Gastroesophageal sphincter (tissue), 4 donors: Measurements from ENCODE around the gene NNAT. TPM values are rescaled to one million over a fixed set of nuclear protein-coding genes. Genes with fewer than 3 reads are reported as not detected.
"Not testable (repeated sequence)": the region's sequence is repeated elsewhere in the genome, so short reads cannot be mapped to it uniquely, and the experiment has no call there.

Experiments
- ATAC-seq: fragments of 150-250 bp; one replicate; pipeline ENCODE4 v1.9.1; 2016; ENCODE audit warnings: mild to moderate bottlenecking, moderate library complexity
- H3K27ac ChIP-seq, 4 donors: fragments of 200-600 bp; sonication (generic) in 3 of 4; 1 replicate in 3 of 4; 2 replicates in 1 of 4; pipeline ENCODE4 v1.5.1; 2016 to 2019
- H3K27me3 ChIP-seq: fragments of 200-600 bp; sonication (generic); one replicate; pipeline ENCODE4 v1.5.1; 2019
- H3K36me3 ChIP-seq, 2 donors: fragments of 200-600 bp; sonication (generic); one replicate each; pipeline ENCODE4 v1.5.1; 2019; ENCODE audit warnings: control low read depth in 1 of 2
- H3K4me1 ChIP-seq, 3 donors: fragments of 200-600 bp; sonication (generic); 1 replicate in 2 of 3; 2 replicates in 1 of 3; pipeline ENCODE4 v1.5.1; 2016 to 2019; ENCODE audit warnings: control low read depth in 2 of 3
- H3K4me3 ChIP-seq, 2 donors: fragments of 200-600 bp; sonication (generic); one replicate each; pipeline ENCODE4 v1.5.1; 2019; ENCODE audit warnings: mild to moderate bottlenecking in 1 of 2, moderate library complexity in 1 of 2
- H3K9me3 ChIP-seq, 3 donors: fragments of 200-600 bp; sonication (generic); one replicate each; pipeline ENCODE4 v1.5.1; 2017 to 2019; ENCODE audit warnings: control low read depth in 2 of 3
- EP300 ChIP-seq: sonication (generic); formaldehyde crosslinking; IDR thresholded peaks from one replicate; pipeline ENCODE4 v1.6.1; 2017; ENCODE audit warnings: antibody characterized with exemption, mild to moderate bottlenecking
- POLR2A ChIP-seq, 2 donors: fragments of 450-650 bp; IDR thresholded peaks; one replicate each; pipeline ENCODE4 v1.6.1; 2017; ENCODE audit warnings: antibody characterized with exemption in 2 of 2, mild to moderate bottlenecking in 2 of 2, moderate library complexity in 1 of 2
- POLR2AphosphoS5 ChIP-seq: sonication (generic); formaldehyde crosslinking; IDR thresholded peaks from one replicate; pipeline ENCODE4 v1.6.1; 2017; ENCODE audit warnings: antibody characterized with exemption
- WGBS, 2 donors: methylation state at CpG; one replicate each; pipeline ENCODE4 v1.1.5; 2018; ENCODE audit warnings: low coverage in 1 of 2; 5-methylcytosine and 5-hydroxymethylcytosine counted together
- total RNA-seq, 4 donors: library from RNA; depleted of rRNA; stranded (reverse); fragments of >200 nt; gene quantifications; one replicate each; pipeline ENCODE4 v1.1.0, GENCODE V29; 2016
- TF ChIP-seq, protein P1 (sequence below), 4 experiments: fragments of 200-600 bp in 2 of 4; fragments of 450-650 bp in 2 of 4; sonication (generic) in 1 of 4; IDR thresholded peaks; one replicate each; pipeline ENCODE4 v1.5.1; 2017 to 2019; ENCODE audit warnings: antibody characterized with exemption in 4 of 4, mild to moderate bottlenecking in 2 of 4, moderate library complexity in 2 of 4

NNAT gene
- total RNA-seq, 4 donors from 2014 or later: 3.3 to 8.8 (median 7.7) TPM

GRCh38 chr20:37539424-37539823 lies 18.4 kb downstream of the NNAT start:
- WGBS, 2 donors: 73 to 84% methylated on average over 3 to 4 of the region's 4 CpGs
- H3K9me3 ChIP-seq: no peaks in the 10 kb centered on the region
- TF ChIP-seq POLR2A (IDR thresholded peaks at IDR 0.05) (no peak), EP300 (no peak), POLR2AphosphoS5 (no peak)
- TF ChIP-seq, protein P1, sequence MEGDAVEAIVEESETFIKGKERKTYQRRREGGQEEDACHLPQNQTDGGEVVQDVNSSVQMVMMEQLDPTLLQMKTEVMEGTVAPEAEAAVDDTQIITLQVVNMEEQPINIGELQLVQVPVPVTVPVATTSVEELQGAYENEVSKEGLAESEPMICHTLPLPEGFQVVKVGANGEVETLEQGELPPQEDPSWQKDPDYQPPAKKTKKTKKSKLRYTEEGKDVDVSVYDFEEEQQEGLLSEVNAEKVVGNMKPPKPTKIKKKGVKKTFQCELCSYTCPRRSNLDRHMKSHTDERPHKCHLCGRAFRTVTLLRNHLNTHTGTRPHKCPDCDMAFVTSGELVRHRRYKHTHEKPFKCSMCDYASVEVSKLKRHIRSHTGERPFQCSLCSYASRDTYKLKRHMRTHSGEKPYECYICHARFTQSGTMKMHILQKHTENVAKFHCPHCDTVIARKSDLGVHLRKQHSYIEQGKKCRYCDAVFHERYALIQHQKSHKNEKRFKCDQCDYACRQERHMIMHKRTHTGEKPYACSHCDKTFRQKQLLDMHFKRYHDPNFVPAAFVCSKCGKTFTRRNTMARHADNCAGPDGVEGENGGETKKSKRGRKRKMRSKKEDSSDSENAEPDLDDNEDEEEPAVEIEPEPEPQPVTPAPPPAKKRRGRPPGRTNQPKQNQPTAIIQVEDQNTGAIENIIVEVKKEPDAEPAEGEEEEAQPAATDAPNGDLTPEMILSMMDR (IDR thresholded peaks at IDR 0.05): no peak

DNA sequence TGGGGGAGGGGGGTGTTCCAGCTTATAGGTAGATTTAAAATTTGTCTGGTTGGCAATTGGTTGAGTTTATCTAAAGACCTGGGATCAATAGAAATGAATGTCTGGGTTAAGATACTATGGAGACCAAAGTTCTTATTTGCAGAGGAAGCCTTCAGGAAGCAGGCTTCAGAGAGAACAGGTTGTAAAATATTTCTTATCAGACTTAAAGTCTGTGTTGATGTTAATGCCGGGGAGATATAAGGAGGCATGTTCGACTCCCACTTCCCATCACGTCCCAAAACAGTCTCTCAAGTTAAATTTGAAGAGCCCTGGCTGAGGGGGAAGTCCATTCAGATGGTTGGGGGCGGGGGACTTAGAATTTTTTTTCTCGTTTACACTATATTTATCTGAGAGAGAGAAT lies 19.0 kb downstream of the NNAT start:
- no peak for ATAC-seq
- H3K4me3 ChIP-seq: no peak overlapping the region
- WGBS, 2 donors: 22 to 49% methylated on average over 3 to 5 of the region's 5 CpGs
- no peaks in the 10 kb centered on the region for H3K9me3 ChIP-seq
- H3K36me3 ChIP-seq: no peaks in the 10 kb centered on the region
- no peaks in the 10 kb centered on the region for H3K27me3 ChIP-seq
- TF ChIP-seq EP300 (no peak), POLR2AphosphoS5 (no peak), POLR2A (IDR thresholded peaks at IDR 0.05) (no peak)
- TF ChIP-seq, protein P1 (IDR thresholded peaks at IDR 0.05): no peak
- H3K4me1 ChIP-seq: no peaks in the 10 kb centered on the region
- H3K27ac ChIP-seq: no peak overlapping the region

More at GRCh38 chr20:37539424-37539823, 18.4 kb downstream of the NNAT start:
- Histone ChIP-seq H3K4me1 (peaks cover 0 to 4% (median 0%) of the 10 kb centered on the region in 3 donors), H3K4me3 (no peak overlapping the region), H3K27ac (no peak overlapping the region), H3K36me3 (no peaks in the 10 kb centered on the region), H3K27me3 (no peaks in the 10 kb centered on the region)
- no peak for ATAC-seq

- WGBS, 2 donors: 75 to 85% methylated on average over 1 of the region's 1 CpG
- not testable (repeated sequence) for H3K4me3 ChIP-seq, H3K9me3 ChIP-seq, H3K4me1 ChIP-seq, H3K27ac ChIP-seq, H3K27me3 ChIP-seq, H3K36me3 ChIP-seq, ATAC-seq
Measured at GRCh38 chr20:37540838-37541237, 19.8 kb downstream of the NNAT start.

- no peak for TF ChIP-seq POLR2AphosphoS5
- TF ChIP-seq, protein P1 (IDR thresholded peaks at IDR 0.05): no peak
- TF ChIP-seq EP300: no peak
- TF ChIP-seq POLR2A (IDR thresholded peaks at IDR 0.05): no peak
- no peaks in the 10 kb centered on the region for H3K4me1 ChIP-seq
- H3K9me3 ChIP-seq: no peaks in the 10 kb centered on the region
- 93 to 95% methylated on average over 1 to 2 of the region's 5 CpGs for WGBS, 2 donors
- no peak for ATAC-seq
- no peaks in the 10 kb centered on the region for H3K27me3 ChIP-seq
- no peak overlapping the region for H3K27ac ChIP-seq
- no peaks in the 10 kb centered on the region for H3K36me3 ChIP-seq
- no peak overlapping the region for H3K4me3 ChIP-seq
Measured at GRCh38 chr20:37541326-37541725, 20.3 kb downstream of the NNAT start.

- no peak for TF ChIP-seq POLR2AphosphoS5
- Histone ChIP-seq H3K27ac (no peak overlapping the region), H3K9me3 (no peaks in the 10 kb centered on the region), H3K4me3 (no peak overlapping the region), H3K36me3 (no peaks in the 10 kb centered on the region), H3K27me3 (no peaks in the 10 kb centered on the region), H3K4me1 (no peaks in the 10 kb centered on the region)
- WGBS, 2 donors: 47 to 55% methylated on average over 5 to 6 of the region's 6 CpGs
- ATAC-seq: no peak
Measured at GRCh38 chr20:37542281-37542680, 21.2 kb downstream of the NNAT start.

DNA sequence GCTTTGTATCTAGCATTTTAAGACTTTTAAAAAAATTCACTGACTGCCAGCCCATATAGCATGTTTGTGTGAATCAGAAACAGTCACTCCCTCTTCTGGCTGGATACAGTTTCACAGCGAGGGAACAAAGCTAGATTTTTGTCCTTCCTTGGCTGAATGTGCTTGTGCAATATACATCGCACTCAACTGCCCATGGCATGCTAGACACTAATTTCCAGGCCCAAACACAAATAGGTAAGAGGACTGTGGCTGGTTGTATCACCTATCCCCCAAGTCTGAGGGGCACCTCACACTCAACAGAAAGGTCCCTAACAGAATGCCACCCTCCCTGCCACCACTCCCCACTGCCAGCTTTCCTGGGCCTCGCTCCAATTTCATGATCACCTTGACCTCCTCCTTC lies 22.8 kb downstream of the NNAT start:
- no peaks in the 10 kb centered on the region for H3K4me1 ChIP-seq
- no peaks in the 10 kb centered on the region for H3K36me3 ChIP-seq
- H3K27me3 ChIP-seq: no peaks in the 10 kb centered on the region
- TF ChIP-seq, protein P1 (IDR thresholded peaks at IDR 0.05): no peak
- TF ChIP-seq POLR2AphosphoS5 (no peak), EP300 (no peak), POLR2A (IDR thresholded peaks at IDR 0.05) (no peak)
- H3K9me3 ChIP-seq: no peaks in the 10 kb centered on the region
- ATAC-seq: no peak
- WGBS, 2 donors: 47 to 63% methylated on average over 3 of the region's 3 CpGs
- no peak overlapping the region for H3K27ac ChIP-seq
- no peak overlapping the region for H3K4me3 ChIP-seq
